WTC11 (cell line): Measurements from ENCODE around the gene SLN.

Experiments used
- CBFB ChIP-seq: sonication (generic); formaldehyde crosslinking; IDR thresholded peaks from 2 replicates; pipeline ENCODE4 v1.8.1; 2022; ENCODE audit warnings: mild to moderate bottlenecking, low read depth, missing genetic modification reagents
- FOXJ3 ChIP-seq: sonication (generic); formaldehyde crosslinking; IDR thresholded peaks from 2 replicates; pipeline ENCODE4 v1.9.0; 2021; ENCODE audit warnings: missing genetic modification reagents, mild to moderate bottlenecking, borderline replicate concordance
- MYBL2 ChIP-seq: sonication (generic); formaldehyde crosslinking; IDR thresholded peaks from 2 replicates; pipeline ENCODE4 v1.8.1; 2023; ENCODE audit warnings: mild to moderate bottlenecking, moderate library complexity, missing genetic modification reagents
- RORB ChIP-seq: fragments of 250-450 bp; sonication (Bioruptor Pico); IDR thresholded peaks from 2 replicates; pipeline ENCODE4 v1.9.0; 2021; ENCODE audit warnings: mild to moderate bottlenecking
- TF ChIP-seq, protein P1 (sequence below): fragments of 200-600 bp; IDR thresholded peaks from 2 replicates; pipeline ENCODE4 v1.8.0; 2022; ENCODE audit warnings: antibody characterized with exemption
- TF ChIP-seq, protein P2 (sequence below): sonication (generic); formaldehyde crosslinking; IDR thresholded peaks from 2 replicates; pipeline ENCODE4 v1.8.1; 2022; ENCODE audit warnings: low read depth, missing genetic modification reagents, borderline replicate concordance
- TF ChIP-seq, protein P3 (sequence below): sonication (generic); formaldehyde crosslinking; IDR thresholded peaks from 2 replicates; pipeline ENCODE4 v1.8.0; 2023; ENCODE audit warnings: mild to moderate bottlenecking, missing genetic modification reagents
- TF ChIP-seq, protein P4 (sequence below): sonication (generic); formaldehyde crosslinking; IDR thresholded peaks from 2 replicates; pipeline ENCODE4 v1.8.0; 2022; ENCODE audit warnings: mild to moderate bottlenecking, missing genetic modification reagents

DNA sequence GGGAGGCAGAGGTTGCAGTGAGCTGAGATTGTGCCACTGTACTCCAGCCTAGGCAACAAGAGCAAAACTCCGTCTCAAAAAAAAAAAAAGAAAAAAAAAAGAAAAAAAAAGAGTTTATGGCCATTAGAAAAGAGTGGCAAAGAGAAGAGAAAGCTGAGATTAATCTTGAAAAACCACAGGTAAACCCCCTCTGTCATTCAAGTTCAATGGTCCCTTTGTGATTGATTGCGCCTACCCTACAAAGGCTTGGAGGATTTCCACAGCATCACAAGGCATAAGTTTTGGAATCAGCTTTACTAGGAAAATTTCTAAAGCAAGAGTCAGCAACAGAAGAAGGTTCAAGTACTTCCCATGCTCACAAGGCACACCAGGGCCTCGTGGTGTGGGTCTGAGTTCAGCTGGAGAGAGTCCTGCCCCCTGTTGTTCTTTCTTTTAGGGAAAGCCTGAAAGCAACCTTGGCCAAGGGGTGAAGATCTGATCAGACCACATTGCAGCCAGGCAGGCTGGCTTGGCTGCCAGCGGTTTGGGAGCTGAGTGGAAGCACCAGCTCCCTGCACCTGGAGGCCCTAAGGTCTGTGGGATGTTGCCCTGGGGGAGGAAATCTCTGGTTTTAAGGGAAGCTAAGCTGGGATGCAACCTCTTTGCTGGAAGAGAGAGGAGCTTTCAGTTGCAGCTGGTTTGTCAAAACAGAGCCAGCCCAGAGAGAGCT is 41.8 kb downstream of the SLN start:
- TF ChIP-seq CBFB (CRISPR knock-in tag) = no peak
- TF ChIP-seq RORB (CRISPR knock-in tag) = no peak
- no peak for TF ChIP-seq MYBL2
- TF ChIP-seq, protein P1, sequence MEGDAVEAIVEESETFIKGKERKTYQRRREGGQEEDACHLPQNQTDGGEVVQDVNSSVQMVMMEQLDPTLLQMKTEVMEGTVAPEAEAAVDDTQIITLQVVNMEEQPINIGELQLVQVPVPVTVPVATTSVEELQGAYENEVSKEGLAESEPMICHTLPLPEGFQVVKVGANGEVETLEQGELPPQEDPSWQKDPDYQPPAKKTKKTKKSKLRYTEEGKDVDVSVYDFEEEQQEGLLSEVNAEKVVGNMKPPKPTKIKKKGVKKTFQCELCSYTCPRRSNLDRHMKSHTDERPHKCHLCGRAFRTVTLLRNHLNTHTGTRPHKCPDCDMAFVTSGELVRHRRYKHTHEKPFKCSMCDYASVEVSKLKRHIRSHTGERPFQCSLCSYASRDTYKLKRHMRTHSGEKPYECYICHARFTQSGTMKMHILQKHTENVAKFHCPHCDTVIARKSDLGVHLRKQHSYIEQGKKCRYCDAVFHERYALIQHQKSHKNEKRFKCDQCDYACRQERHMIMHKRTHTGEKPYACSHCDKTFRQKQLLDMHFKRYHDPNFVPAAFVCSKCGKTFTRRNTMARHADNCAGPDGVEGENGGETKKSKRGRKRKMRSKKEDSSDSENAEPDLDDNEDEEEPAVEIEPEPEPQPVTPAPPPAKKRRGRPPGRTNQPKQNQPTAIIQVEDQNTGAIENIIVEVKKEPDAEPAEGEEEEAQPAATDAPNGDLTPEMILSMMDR = no peak
- TF ChIP-seq, protein P2, sequence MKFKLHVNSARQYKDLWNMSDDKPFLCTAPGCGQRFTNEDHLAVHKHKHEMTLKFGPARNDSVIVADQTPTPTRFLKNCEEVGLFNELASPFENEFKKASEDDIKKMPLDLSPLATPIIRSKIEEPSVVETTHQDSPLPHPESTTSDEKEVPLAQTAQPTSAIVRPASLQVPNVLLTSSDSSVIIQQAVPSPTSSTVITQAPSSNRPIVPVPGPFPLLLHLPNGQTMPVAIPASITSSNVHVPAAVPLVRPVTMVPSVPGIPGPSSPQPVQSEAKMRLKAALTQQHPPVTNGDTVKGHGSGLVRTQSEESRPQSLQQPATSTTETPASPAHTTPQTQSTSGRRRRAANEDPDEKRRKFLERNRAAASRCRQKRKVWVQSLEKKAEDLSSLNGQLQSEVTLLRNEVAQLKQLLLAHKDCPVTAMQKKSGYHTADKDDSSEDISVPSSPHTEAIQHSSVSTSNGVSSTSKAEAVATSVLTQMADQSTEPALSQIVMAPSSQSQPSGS (CRISPR knock-in tag) = no peak
- TF ChIP-seq, protein P3, sequence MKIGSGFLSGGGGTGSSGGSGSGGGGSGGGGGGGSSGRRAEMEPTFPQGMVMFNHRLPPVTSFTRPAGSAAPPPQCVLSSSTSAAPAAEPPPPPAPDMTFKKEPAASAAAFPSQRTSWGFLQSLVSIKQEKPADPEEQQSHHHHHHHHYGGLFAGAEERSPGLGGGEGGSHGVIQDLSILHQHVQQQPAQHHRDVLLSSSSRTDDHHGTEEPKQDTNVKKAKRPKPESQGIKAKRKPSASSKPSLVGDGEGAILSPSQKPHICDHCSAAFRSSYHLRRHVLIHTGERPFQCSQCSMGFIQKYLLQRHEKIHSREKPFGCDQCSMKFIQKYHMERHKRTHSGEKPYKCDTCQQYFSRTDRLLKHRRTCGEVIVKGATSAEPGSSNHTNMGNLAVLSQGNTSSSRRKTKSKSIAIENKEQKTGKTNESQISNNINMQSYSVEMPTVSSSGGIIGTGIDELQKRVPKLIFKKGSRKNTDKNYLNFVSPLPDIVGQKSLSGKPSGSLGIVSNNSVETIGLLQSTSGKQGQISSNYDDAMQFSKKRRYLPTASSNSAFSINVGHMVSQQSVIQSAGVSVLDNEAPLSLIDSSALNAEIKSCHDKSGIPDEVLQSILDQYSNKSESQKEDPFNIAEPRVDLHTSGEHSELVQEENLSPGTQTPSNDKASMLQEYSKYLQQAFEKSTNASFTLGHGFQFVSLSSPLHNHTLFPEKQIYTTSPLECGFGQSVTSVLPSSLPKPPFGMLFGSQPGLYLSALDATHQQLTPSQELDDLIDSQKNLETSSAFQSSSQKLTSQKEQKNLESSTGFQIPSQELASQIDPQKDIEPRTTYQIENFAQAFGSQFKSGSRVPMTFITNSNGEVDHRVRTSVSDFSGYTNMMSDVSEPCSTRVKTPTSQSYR (CRISPR knock-in tag) = no peak
- TF ChIP-seq, protein P4, sequence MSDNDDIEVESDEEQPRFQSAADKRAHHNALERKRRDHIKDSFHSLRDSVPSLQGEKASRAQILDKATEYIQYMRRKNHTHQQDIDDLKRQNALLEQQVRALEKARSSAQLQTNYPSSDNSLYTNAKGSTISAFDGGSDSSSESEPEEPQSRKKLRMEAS (CRISPR knock-in tag) = no peak
- TF ChIP-seq FOXJ3 (CRISPR knock-in tag) = no peak
